Naive thymus-derived CD8-positive, alpha-beta T cell (primary cell): ENCODE results near the gene B3GNT3. TPM values are rescaled to one million over a fixed set of nuclear protein-coding genes. Genes with fewer than 3 reads are reported as not detected.

Experiments used
- ATAC-seq, 2 donors: fragments of 150-1000 bp; cut with Tn5 transposase in 1 of 2; sonication (Bioruptor Pico), chemical (Tn5 transposase) in 1 of 2; 1 replicate in 1 of 2; 2 replicates in 1 of 2; pipeline ENCODE4 v1.10.0; 2021; ENCODE audit warnings: mild to moderate bottlenecking in 2 of 2, moderate library complexity in 2 of 2
- POLR2A ChIA-PET: fragments of 350-600 bp; sonication (Branson Sonifier 250); formaldehyde crosslinking; loops from one replicate; lab custom pipeline; 2021; ENCODE audit warnings: antibody characterized with exemption; lab: Charles Lee
- DNase-seq, 10 donors: peaks; one replicate each; pipeline versions ENCODE4 v3.0.0 to v3.0.0-alpha.2; 2020 to 2022
- H3K27ac Mint-ChIP-seq, 10 donors: one replicate each; pipeline ENCODE4 v1.8.0; 2020 to 2022; ENCODE audit warnings: mild to moderate bottlenecking in 10 of 10, mixed read lengths in 10 of 10, moderate library complexity in 4 of 10, inconsistent platforms in 1 of 10
- H3K27me3 Mint-ChIP-seq, 5 donors: one replicate each; pipeline ENCODE4 v1.8.0; 2021 to 2022; ENCODE audit warnings: mixed read lengths in 5 of 5
- H3K36me3 Mint-ChIP-seq, 3 donors: one replicate each; pipeline ENCODE4 v1.8.0; 2020 to 2022; ENCODE audit warnings: mixed read lengths in 3 of 3, mild to moderate bottlenecking in 2 of 3, inconsistent platforms in 1 of 3
- H3K4me1 Mint-ChIP-seq, 4 donors: one replicate each; pipeline ENCODE4 v1.8.0; 2021 to 2022; ENCODE audit warnings: mixed read lengths in 4 of 4
- H3K4me3 Mint-ChIP-seq, 10 donors: one replicate each; pipeline ENCODE4 v1.8.0; 2020 to 2022; ENCODE audit warnings: mild to moderate bottlenecking in 10 of 10, mixed read lengths in 10 of 10, moderate library complexity in 6 of 10, inconsistent platforms in 1 of 10
- H3K9me3 Mint-ChIP-seq, 9 donors: one replicate each; pipeline ENCODE4 v1.8.0; 2020 to 2022; ENCODE audit warnings: mixed read lengths in 9 of 9, mild to moderate bottlenecking in 3 of 9, inconsistent platforms in 1 of 9, moderate library complexity in 1 of 9
- polyA plus RNA-seq, 3 donors: library from polyadenylated mRNA; unstranded; fragments of 300-500 nt; fragmentation: Illumina TruSeq; gene quantifications; one replicate each; pipeline ENCODE4 v1.2.3, GENCODE V29; 2021
- total RNA-seq, 8 experiments: library from RNA in 2 of 8; stranded (reverse) in 2 of 8; gene quantifications; one replicate each; pipeline ENCODE4 v1.2.3 and lab custom pipeline; 2021 to 2026

The B3GNT3 gene
- total and polyA plus RNA-seq, 5 experiments from 2014 or later = 0.13 to 0.20 TPM; not detected in 3

- H3K27me3 Mint-ChIP-seq = no peaks in the 10 kb centered on the region
- peaks cover 0 to 58% (median 6%) of the 10 kb centered on the region in 3 donors for H3K36me3 Mint-ChIP-seq
- POLR2A ChIA-PET = interaction anchor here (0.9 to 2.2 kb wide), 5 partner anchors 9 to 36 kb away, joined by 3 to 8 read pairs (median 5); partner anchors contain the start of gene MAP1S
- H3K4me3 Mint-ChIP-seq = peak overlapping the region in 2 of 10 donors; percentile 34 to 50
- H3K4me1 Mint-ChIP-seq = peaks cover 26 to 64% (median 55%) of the 10 kb centered on the region in 4 donors
- peak overlapping the region; percentile 72 to 93 (median 85) for H3K27ac Mint-ChIP-seq
- H3K9me3 Mint-ChIP-seq = no peaks in the 10 kb centered on the region
- no peak for ATAC-seq
- no peak for DNase-seq
These were observed 39.5 kb upstream of the B3GNT3 start for GRCh38 chr19:17755443-17755890.

- H3K9me3 Mint-ChIP-seq = no peaks in the 10 kb centered on the region
- DNase-seq (peak in 8 of 10 donors; percentile 24 to 73 (median 36)), ATAC-seq (no peak)
- no peak overlapping the region for H3K4me3 Mint-ChIP-seq
- H3K27me3 Mint-ChIP-seq = no peaks in the 10 kb centered on the region
- peaks cover 0 to 65% (median 12%) of the 10 kb centered on the region in 3 donors for H3K36me3 Mint-ChIP-seq
- POLR2A ChIA-PET = interaction anchor here (0.5 to 2.2 kb wide), 4 partner anchors 9 to 1103 kb away, joined by 3 to 7 read pairs (median 5); no protein-coding TSS in a partner anchor
- peak overlapping the region in 7 of 10 donors; percentile 30 to 90 (median 81) for H3K27ac Mint-ChIP-seq
- peaks cover 25 to 61% (median 51%) of the 10 kb centered on the region in 4 donors for H3K4me1 Mint-ChIP-seq
These were observed 38.8 kb upstream of the B3GNT3 start for GRCh38 chr19:17755977-17756670.

GRCh38 chr19:17757125-17757524, 37.8 kb upstream of the B3GNT3 start:
- Mint-ChIP-seq H3K9me3 (no peaks in the 10 kb centered on the region), H3K36me3 (peaks cover 0 to 74% (median 15%) of the 10 kb centered on the region in 3 donors), H3K27me3 (no peaks in the 10 kb centered on the region), H3K27ac (peak overlapping the region in 1 of 10 donors; percentile 67), H3K4me1 (peaks cover 18 to 52% (median 41%) of the 10 kb centered on the region in 4 donors), H3K4me3 (no peak overlapping the region)
- no peak for DNase-seq
- POLR2A ChIA-PET = interaction anchor here (0.7 to 1.7 kb wide), 2 partner anchors 11 to 1102 kb away, joined by 5 to 7 read pairs; no protein-coding TSS in a partner anchor
- no peak for ATAC-seq

GRCh38 chr19:17758515-17758914, 36.4 kb upstream of the B3GNT3 start:
- H3K36me3 Mint-ChIP-seq = peaks cover 0 to 88% (median 18%) of the 10 kb centered on the region in 3 donors
- POLR2A ChIA-PET = interaction anchor here (0.7 kb wide), 1 partner anchor 14 kb away, joined by 4 read pairs; no protein-coding TSS in a partner anchor
- H3K9me3 Mint-ChIP-seq = no peaks in the 10 kb centered on the region
- no peaks in the 10 kb centered on the region for H3K27me3 Mint-ChIP-seq
- ATAC-seq = no peak
- H3K4me3 Mint-ChIP-seq = no peak overlapping the region
- DNase-seq = no peak
- peak overlapping the region in 7 of 10 donors; percentile 5 to 84 (median 50) for H3K27ac Mint-ChIP-seq
- peaks cover 18 to 43% (median 36%) of the 10 kb centered on the region in 4 donors for H3K4me1 Mint-ChIP-seq

GRCh38 chr19:17761148-17761547, 33.8 kb upstream of the B3GNT3 start:
- no peak for DNase-seq
- no peaks in the 10 kb centered on the region for H3K9me3 Mint-ChIP-seq
- H3K4me3 Mint-ChIP-seq = no peak overlapping the region
- POLR2A ChIA-PET = interaction anchor here (0.6 to 0.7 kb wide), 2 partner anchors 17 to 210 kb away, joined by 4 read pairs; no protein-coding TSS in a partner anchor
- no peak overlapping the region for H3K27ac Mint-ChIP-seq
- no peaks in the 10 kb centered on the region for H3K27me3 Mint-ChIP-seq
- H3K4me1 Mint-ChIP-seq = peaks cover 8 to 28% (median 20%) of the 10 kb centered on the region in 4 donors
- peaks cover 0 to 95% (median 16%) of the 10 kb centered on the region in 3 donors for H3K36me3 Mint-ChIP-seq
- no peak for ATAC-seq

GRCh38 chr19:17762505-17763229, 32.3 kb upstream of the B3GNT3 start:
- Mint-ChIP-seq H3K27me3 (no peaks in the 10 kb centered on the region), H3K27ac (peak overlapping the region in 3 of 10 donors; percentile 49 to 69 (median 52)), H3K4me3 (no peak overlapping the region), H3K4me1 (peaks cover 4 to 25% (median 18%) of the 10 kb centered on the region in 4 donors), H3K36me3 (peaks cover 0 to 95% (median 25%) of the 10 kb centered on the region in 3 donors), H3K9me3 (no peaks in the 10 kb centered on the region)
- ATAC-seq (no peak), DNase-seq (no peak)
- POLR2A ChIA-PET = interaction anchor here (0.6 to 1.4 kb wide), 4 partner anchors 10 to 223 kb away, joined by 4 to 5 read pairs (median 4); partner anchors contain the start of gene FCHO1

DNA sequence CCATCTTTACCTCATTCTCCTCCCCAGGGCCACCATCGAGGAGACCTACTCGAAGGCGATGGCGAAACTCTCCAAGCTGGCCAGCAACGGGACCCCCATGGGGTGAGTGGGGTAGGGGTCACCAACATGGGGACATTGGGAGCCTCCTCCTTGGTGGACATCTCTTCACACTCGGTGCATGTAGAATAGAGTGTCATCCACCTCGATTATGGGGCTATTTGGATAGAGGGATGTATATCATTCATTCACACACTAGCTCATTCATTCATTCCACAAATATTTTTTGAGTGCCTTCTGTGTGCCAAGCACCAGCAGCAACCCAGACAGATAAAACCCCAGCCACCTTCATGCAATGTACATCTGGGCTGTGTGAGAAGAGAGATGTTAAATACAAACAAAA, 30.6 kb upstream of the B3GNT3 start:
- POLR2A ChIA-PET = interaction anchor here (0.7 to 0.9 kb wide), 2 partner anchors 8 to 22 kb away, joined by 3 read pairs; no protein-coding TSS in a partner anchor
- Mint-ChIP-seq H3K9me3 (no peaks in the 10 kb centered on the region), H3K4me1 (peaks cover under 1 to 16% (median 11%) of the 10 kb centered on the region in 4 donors), H3K27me3 (no peaks in the 10 kb centered on the region), H3K4me3 (no peak overlapping the region), H3K27ac (no peak overlapping the region), H3K36me3 (peaks cover 0 to 93% (median 27%) of the 10 kb centered on the region in 3 donors)
- no peak for DNase-seq
- ATAC-seq = no peak

- Mint-ChIP-seq H3K4me1 (peaks cover 0 to 14% (median 9%) of the 10 kb centered on the region in 4 donors), H3K36me3 (peaks cover 0 to 94% (median 27%) of the 10 kb centered on the region in 3 donors), H3K9me3 (no peaks in the 10 kb centered on the region), H3K27ac (peak overlapping the region in 4 of 10 donors; percentile 34 to 56 (median 36)), H3K4me3 (peak overlapping the region in 2 of 10 donors; percentile 24 to 44), H3K27me3 (no peaks in the 10 kb centered on the region)
- DNase-seq (no peak), ATAC-seq (no peak)
- POLR2A ChIA-PET = interaction anchor here (0.7 to 1.0 kb wide), 3 partner anchors 9 to 23 kb away, joined by 3 read pairs; partner anchors contain the start of gene FCHO1
These were observed 29.8 kb upstream of the B3GNT3 start for GRCh38 chr19:17765069-17765618.

DNA sequence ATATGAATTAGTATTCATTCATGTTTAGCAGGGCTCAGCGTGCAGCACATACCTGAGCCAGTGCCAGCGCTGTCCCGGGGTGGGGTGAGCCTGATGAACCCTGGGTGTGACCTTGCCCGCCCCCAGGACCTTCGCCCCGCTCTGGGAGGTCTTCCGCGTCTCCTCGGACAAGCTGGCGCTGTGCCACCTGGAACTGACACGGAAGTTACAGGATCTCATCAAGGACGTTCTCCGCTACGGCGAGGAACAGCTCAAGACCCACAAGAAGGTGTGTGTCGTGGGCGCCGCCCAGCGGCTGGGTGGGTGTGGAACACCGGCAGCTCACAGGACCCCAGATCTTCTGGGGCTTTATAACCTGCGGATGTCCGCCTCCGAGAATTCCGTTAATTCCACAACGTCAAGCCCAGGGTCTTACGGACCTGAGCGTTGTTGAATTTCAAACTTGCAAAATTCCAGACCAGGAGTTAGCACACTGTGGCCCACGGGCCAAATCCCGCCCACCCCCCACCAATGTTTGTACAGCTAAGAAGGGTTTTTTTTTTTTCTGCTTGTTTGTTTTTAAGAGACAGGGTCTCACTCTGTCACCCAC, 28.3 kb upstream of the B3GNT3 start:
- DNase-seq = peak in 4 of 10 donors; percentile 13 to 39 (median 34)
- peaks cover 0 to 92% (median 21%) of the 10 kb centered on the region in 3 donors for H3K36me3 Mint-ChIP-seq
- peaks cover 0 to 12% (median 7%) of the 10 kb centered on the region in 4 donors for H3K4me1 Mint-ChIP-seq
- no peaks in the 10 kb centered on the region for H3K27me3 Mint-ChIP-seq
- no peak overlapping the region for H3K4me3 Mint-ChIP-seq
- peak overlapping the region in 2 of 10 donors; percentile 34 to 40 for H3K27ac Mint-ChIP-seq
- POLR2A ChIA-PET = interaction anchor here (0.6 to 1.2 kb wide), 3 partner anchors 49 to 289 kb away, joined by 3 to 6 read pairs (median 3); partner anchors contain the start of gene RPL18A
- ATAC-seq = peak; percentile 39 to 41
- no peaks in the 10 kb centered on the region for H3K9me3 Mint-ChIP-seq

DNA sequence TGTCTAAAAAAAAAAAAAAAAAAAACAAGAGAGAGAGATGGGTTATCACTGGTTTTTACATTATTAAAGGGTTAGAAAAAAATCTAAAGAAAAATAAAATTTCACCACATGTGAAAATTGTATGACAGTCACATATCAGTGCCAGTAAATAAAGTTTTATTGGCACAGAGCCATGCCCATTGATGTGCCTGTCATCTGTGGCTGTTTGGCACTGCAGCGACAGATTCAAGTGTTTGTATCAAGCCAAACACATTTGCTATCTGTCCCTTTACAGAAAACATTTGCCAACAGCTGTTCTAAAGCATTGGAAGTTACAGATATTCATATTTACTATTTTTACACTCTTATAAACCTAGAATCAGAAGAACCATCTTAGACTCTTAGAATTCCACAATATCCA, 27.4 kb upstream of the B3GNT3 start:
- H3K9me3 Mint-ChIP-seq = no peaks in the 10 kb centered on the region
- H3K4me3 Mint-ChIP-seq = no peak overlapping the region
- POLR2A ChIA-PET = interaction anchor here (0.6 to 0.7 kb wide), 2 partner anchors 50 to 290 kb away, joined by 3 to 6 read pairs; no protein-coding TSS in a partner anchor
- H3K27ac Mint-ChIP-seq = no peak overlapping the region
- ATAC-seq (no peak), DNase-seq (no peak)
- peaks cover 0 to 93% (median 24%) of the 10 kb centered on the region in 3 donors for H3K36me3 Mint-ChIP-seq
- H3K27me3 Mint-ChIP-seq = no peaks in the 10 kb centered on the region
- H3K4me1 Mint-ChIP-seq = peaks cover 0 to 12% (median 7%) of the 10 kb centered on the region in 4 donors

- Mint-ChIP-seq H3K4me1 (peaks cover 4 to 11% (median 5%) of the 10 kb centered on the region in 4 donors), H3K27me3 (no peaks in the 10 kb centered on the region), H3K27ac (peak overlapping the region in 1 of 10 donors; percentile 71), H3K9me3 (no peaks in the 10 kb centered on the region), H3K36me3 (peaks cover 0 to 90% (median 22%) of the 10 kb centered on the region in 3 donors), H3K4me3 (no peak overlapping the region)
- DNase-seq (no peak), ATAC-seq (no peak)
- POLR2A ChIA-PET = no interaction called here
These were observed 24.3 kb upstream of the B3GNT3 start for GRCh38 chr19:17770613-17771012.
